AG09319 (cell line): ENCODE data around the gene JPH3.

Source experiments
- DNase-seq: peaks from one replicate; pipeline ENCODE4 v3.0.0-alpha.2; 2010; ENCODE audit warnings: low read depth; ENCODE audit errors: extremely low read depth
- CTCF ChIP-seq: IDR thresholded peaks from 2 replicates; pipeline ENCODE4 v1.5.1; 2011; ENCODE audit warnings: low read depth, mild to moderate bottlenecking, inconsistent platforms, low read length, moderate library complexity

Gene JPH3

GRCh38 chr16:87666919-87667318, 64.6 kb downstream of the JPH3 start:
- no peak for TF ChIP-seq CTCF
- DNase-seq: no peak

GRCh38 chr16:87667443-87667842, 65.1 kb downstream of the JPH3 start:
- no peak for DNase-seq
- TF ChIP-seq CTCF: no peak

GRCh38 chr16:87667946-87668345, 65.6 kb downstream of the JPH3 start:
- DNase-seq: no peak
- no peak for TF ChIP-seq CTCF

- no peak for TF ChIP-seq CTCF
- no peak for DNase-seq
Measured at GRCh38 chr16:87669672-87670071, 67.4 kb downstream of the JPH3 start.

GRCh38 chr16:87671221-87671620, 68.9 kb downstream of the JPH3 start:
- TF ChIP-seq CTCF: no peak
- DNase-seq: no peak

GRCh38 chr16:87671715-87672270, 69.5 kb downstream of the JPH3 start:
- DNase-seq: no peak
- no peak for TF ChIP-seq CTCF

GRCh38 chr16:87674419-87674818, 72.1 kb downstream of the JPH3 start:
- no peak for DNase-seq
- no peak for TF ChIP-seq CTCF
